Loucy (cell line): ENCODE data around the gene PSMC1.

ENCODE experiments used
- H2AFZ ChIP-seq: fragments of 200-600 bp; sonication (generic); 2 replicates; pipeline ENCODE4 v1.6.0; 2016; ENCODE audit warnings: antibody characterized with exemption, mild to moderate bottlenecking, low read length, moderate library complexity
- H3F3A ChIP-seq: fragments of 200-600 bp; 2 replicates; pipeline ENCODE4 v1.6.0; 2016; ENCODE audit warnings: antibody characterized with exemption, low read depth, mild to moderate bottlenecking
- H3K27me3 ChIP-seq: fragments of 200-600 bp; sonication (generic); 2 replicates; pipeline ENCODE4 v1.6.1; 2014; ENCODE audit warnings: low read length, mild to moderate bottlenecking; ENCODE audit not compliant: insufficient read depth, poor library complexity, severe bottlenecking
- H3K36me3 ChIP-seq: fragments of 200-600 bp; sonication (generic); 2 replicates; pipeline ENCODE4 v1.6.1; 2016; ENCODE audit warnings: low read length; ENCODE audit not compliant: insufficient read depth
- H3K4me1 ChIP-seq: fragments of 200-600 bp; sonication (generic); 2 replicates; pipeline ENCODE4 v1.5.1; 2014; ENCODE audit warnings: low read length, mild to moderate bottlenecking; ENCODE audit not compliant: insufficient read depth, poor library complexity, severe bottlenecking
- H3K4me2 ChIP-seq: fragments of 200-600 bp; sonication (generic); 2 replicates; pipeline ENCODE4 v1.6.0; 2014; ENCODE audit warnings: antibody characterized with exemption, low read length, low read depth, mild to moderate bottlenecking; ENCODE audit not compliant: poor library complexity, severe bottlenecking
- H3K4me3 ChIP-seq: fragments of 200-600 bp; sonication (generic); 2 replicates; pipeline ENCODE4 v1.5.1; 2014; ENCODE audit warnings: low read length, mild to moderate bottlenecking, mixed read lengths; ENCODE audit not compliant: poor library complexity, severe bottlenecking
- H3K79me2 ChIP-seq: fragments of 200-600 bp; sonication (generic); 2 replicates; pipeline ENCODE4 v1.6.1; 2014; ENCODE audit warnings: low read length; ENCODE audit not compliant: insufficient read depth
- H3K9ac ChIP-seq: fragments of 200-600 bp; sonication (generic); 2 replicates; pipeline ENCODE4 v1.6.0; 2014; ENCODE audit warnings: mild to moderate bottlenecking, low read depth, low read length, moderate library complexity; ENCODE audit not compliant: poor library complexity, severe bottlenecking
- H3K9me2 ChIP-seq: fragments of 200-600 bp; sonication (generic); replicated peaks from 2 replicates; pipeline ENCODE4 v1.6.1; 2016; ENCODE audit warnings: low read depth, low read length, mixed read lengths
- H3K9me3 ChIP-seq: fragments of 200-600 bp; sonication (generic); 2 replicates; pipeline ENCODE4 v1.6.1; 2014; ENCODE audit warnings: mild to moderate bottlenecking, antibody characterized with exemption, low read length, low read depth; ENCODE audit not compliant: insufficient read depth
- H4K20me1 ChIP-seq: fragments of 200-600 bp; sonication (generic); 2 replicates; pipeline ENCODE4 v1.6.0; 2014; ENCODE audit warnings: antibody characterized with exemption, low read length, mild to moderate bottlenecking; ENCODE audit not compliant: insufficient read depth, poor library complexity, severe bottlenecking
- CTCF ChIP-seq: fragments of 200-600 bp; sonication (generic); conservative IDR thresholded peaks from 2 replicates; pipeline ENCODE4 v1.5.1; 2014; ENCODE audit warnings: mild to moderate bottlenecking, antibody characterized with exemption, low read length
- EZH2phosphoT487 ChIP-seq: fragments of 200-600 bp; IDR thresholded peaks from 2 replicates; pipeline ENCODE4 v1.6.1; 2018; ENCODE audit warnings: antibody characterized with exemption, mild to moderate bottlenecking, moderate library complexity, borderline replicate concordance

Gene PSMC1

DNA sequence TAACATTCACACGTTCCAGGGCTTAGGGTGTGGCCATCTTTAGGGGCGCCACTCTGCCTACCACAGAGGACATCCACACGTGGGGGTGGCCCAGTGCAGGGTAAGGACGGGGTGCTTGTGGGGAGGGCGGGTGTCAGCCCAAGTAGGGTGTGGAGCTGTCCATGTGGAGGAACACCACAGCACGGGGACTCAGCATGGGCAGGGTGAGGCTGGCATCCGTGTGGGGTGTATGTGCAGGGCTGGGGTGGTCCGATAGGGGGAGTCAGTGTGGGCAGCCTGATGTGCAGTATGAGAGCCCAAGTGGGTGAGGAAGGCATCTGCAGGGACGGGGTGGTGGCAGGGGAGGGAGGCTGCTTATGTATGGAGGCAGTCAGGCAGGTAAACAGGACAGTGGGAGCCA lies 17.7 kb downstream of the PSMC1 start:
- H3K36me3 ChIP-seq, result peaks cover 62% of the 10 kb centered on the region; the same call in 1 of the 2 replicates
- H3K79me2 ChIP-seq, result no peaks in the 10 kb centered on the region
- no peaks in the 10 kb centered on the region for H3K9me3 ChIP-seq
- H2AFZ ChIP-seq, result no peak overlapping the region
- no peaks in the 10 kb centered on the region for H3F3A ChIP-seq
- TF ChIP-seq EZH2phosphoT487, result no peak
- TF ChIP-seq CTCF, result no peak
- no peaks in the 10 kb centered on the region for H3K4me1 ChIP-seq
- no peak overlapping the region for H3K4me2 ChIP-seq
- no peaks in the 10 kb centered on the region for H3K9me2 ChIP-seq
- no peaks in the 10 kb centered on the region for H4K20me1 ChIP-seq
- H3K27me3 ChIP-seq, result no peaks in the 10 kb centered on the region
- H3K4me3 ChIP-seq, result no peak overlapping the region
- H3K9ac ChIP-seq, result no peak overlapping the region

DNA sequence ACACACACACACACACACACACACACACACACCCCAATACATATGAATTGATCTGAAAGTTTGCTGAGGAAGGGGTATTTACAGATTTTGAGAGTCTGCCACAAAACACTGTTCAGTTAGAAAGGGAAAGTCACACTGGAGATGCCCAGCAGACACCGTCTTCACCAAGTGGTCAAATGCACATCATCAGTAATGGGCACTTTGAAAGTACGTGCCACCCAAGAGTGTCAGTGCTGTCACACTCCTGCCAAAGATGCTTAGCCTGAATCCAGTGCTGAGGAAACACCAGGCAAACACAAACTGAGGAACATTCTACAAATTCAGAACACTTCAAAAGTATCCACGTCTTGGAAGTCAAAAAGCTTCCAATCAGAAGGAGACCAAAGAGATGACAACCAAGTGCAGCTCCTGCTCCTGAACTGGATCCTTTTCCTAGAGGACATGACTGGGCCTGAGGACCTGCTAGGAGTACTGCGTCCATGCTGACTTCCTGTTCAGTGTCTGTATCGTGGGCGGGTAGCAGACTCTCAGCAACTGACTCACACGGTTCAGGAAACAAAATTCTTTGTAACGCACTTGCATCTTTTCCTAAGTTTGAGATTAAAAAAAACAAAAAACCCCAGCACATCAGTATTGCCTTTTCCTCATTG lies 18.6 kb downstream of the PSMC1 start:
- peaks cover 59% of the 10 kb centered on the region; the same call in 1 of the 2 replicates for H3K36me3 ChIP-seq

DNA sequence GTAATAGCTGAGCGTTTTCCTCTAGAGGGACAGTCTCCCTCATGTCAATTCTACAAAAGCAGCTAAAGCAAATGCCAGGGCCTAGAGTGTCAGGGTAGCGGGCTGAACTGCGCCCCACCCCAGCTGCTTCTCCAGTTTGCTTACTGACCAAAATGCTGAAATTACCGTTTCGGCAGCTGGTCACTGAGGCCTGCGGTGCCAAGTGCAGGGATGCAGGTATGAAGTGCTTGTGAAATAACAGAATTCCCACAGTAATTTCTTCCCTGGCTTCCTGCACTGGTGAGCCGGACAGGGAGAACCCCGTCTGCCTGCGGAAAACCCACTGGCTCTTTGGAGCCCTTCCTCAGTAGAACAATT lies 19.1 kb downstream of the PSMC1 start:
- peaks cover 54% of the 10 kb centered on the region; the same call in 1 of the 2 replicates for H3K36me3 ChIP-seq

More for the DNA sequence above, 18.6 kb downstream of the PSMC1 start:
- Histone ChIP-seq H3F3A (no peaks in the 10 kb centered on the region), H3K9me3 (no peaks in the 10 kb centered on the region), H3K9ac (no peak overlapping the region), H3K9me2 (no peaks in the 10 kb centered on the region), H2AFZ (no peak overlapping the region), H3K27me3 (no peaks in the 10 kb centered on the region), H3K4me1 (no peaks in the 10 kb centered on the region), H3K79me2 (no peaks in the 10 kb centered on the region), H4K20me1 (no peaks in the 10 kb centered on the region), H3K4me3 (no peak overlapping the region), H3K4me2 (no peak overlapping the region)
- no peak for TF ChIP-seq CTCF
- TF ChIP-seq EZH2phosphoT487, result no peak

More for the DNA sequence above, 19.1 kb downstream of the PSMC1 start:
- no peaks in the 10 kb centered on the region for H3K9me3 ChIP-seq
- H3K4me3 ChIP-seq, result no peak overlapping the region
- no peaks in the 10 kb centered on the region for H3K4me1 ChIP-seq
- no peaks in the 10 kb centered on the region for H3K9me2 ChIP-seq
- H2AFZ ChIP-seq, result no peak overlapping the region
- TF ChIP-seq EZH2phosphoT487 (no peak), CTCF (no peak)
- no peak overlapping the region for H3K9ac ChIP-seq
- H3K4me2 ChIP-seq, result no peak overlapping the region
- H4K20me1 ChIP-seq, result no peaks in the 10 kb centered on the region
- no peaks in the 10 kb centered on the region for H3F3A ChIP-seq
- H3K27me3 ChIP-seq, result no peaks in the 10 kb centered on the region
- no peaks in the 10 kb centered on the region for H3K79me2 ChIP-seq
